SK-N-MC (cell line): Measurements from ENCODE around the gene PRKAR2B.

Experiments used
- DNase-seq: peaks from one replicate; pipeline ENCODE4 v3.0.0-alpha.2; 2011; ENCODE audit warnings: low read depth, low spot score
- H3K27ac ChIP-seq: fragments of 200-600 bp; sonication (generic); 2 replicates; pipeline ENCODE4 v1.5.1; 2016; ENCODE audit warnings: mixed run types
- H3K36me3 ChIP-seq: fragments of 200-600 bp; sonication (generic); 2 replicates; pipeline ENCODE4 v1.6.1; 2017; ENCODE audit warnings: antibody characterized with exemption, low read length, mixed read lengths; ENCODE audit not compliant: insufficient read depth
- H3K4me3 ChIP-seq: fragments of 200-600 bp; sonication (generic); 2 replicates; pipeline ENCODE4 v1.5.1; 2016
- H3K9ac ChIP-seq: fragments of 200-600 bp; sonication (generic); 2 replicates; pipeline ENCODE4 v1.8.0; 2017; ENCODE audit warnings: mixed run types, mixed read lengths; ENCODE audit not compliant: insufficient read length
- H3K9me3 ChIP-seq: fragments of 200-600 bp; sonication (generic); 2 replicates; pipeline ENCODE4 v1.6.1; 2017; ENCODE audit warnings: low read depth, mild to moderate bottlenecking, antibody characterized with exemption, low read length, moderate library complexity, mixed read lengths
- EZH2 ChIP-seq: fragments of 200-600 bp; sonication (generic); IDR thresholded peaks from one replicate; pipeline ENCODE4 v1.6.1; 2017; ENCODE audit warnings: antibody characterized with exemption
- FOXP2 ChIP-seq: optimal IDR thresholded peaks from 2 replicates; pipeline ENCODE3; 2011; ENCODE audit warnings: mild to moderate bottlenecking, moderate library complexity; ENCODE audit not compliant: insufficient read depth; ENCODE audit errors: extremely low read length, control extremely low read depth
- POLR2AphosphoS5 ChIP-seq: IDR thresholded peaks from 2 replicates; pipeline ENCODE4 v1.6.1; 2012; ENCODE audit warnings: mild to moderate bottlenecking, low read depth, low read length, borderline replicate concordance

PRKAR2B gene

GRCh38 chr7:107170051-107170915 lies 125.8 kb downstream of the PRKAR2B start:
- TF ChIP-seq POLR2AphosphoS5: no peak
- no peak for TF ChIP-seq EZH2
- no peak for TF ChIP-seq FOXP2

DNA sequence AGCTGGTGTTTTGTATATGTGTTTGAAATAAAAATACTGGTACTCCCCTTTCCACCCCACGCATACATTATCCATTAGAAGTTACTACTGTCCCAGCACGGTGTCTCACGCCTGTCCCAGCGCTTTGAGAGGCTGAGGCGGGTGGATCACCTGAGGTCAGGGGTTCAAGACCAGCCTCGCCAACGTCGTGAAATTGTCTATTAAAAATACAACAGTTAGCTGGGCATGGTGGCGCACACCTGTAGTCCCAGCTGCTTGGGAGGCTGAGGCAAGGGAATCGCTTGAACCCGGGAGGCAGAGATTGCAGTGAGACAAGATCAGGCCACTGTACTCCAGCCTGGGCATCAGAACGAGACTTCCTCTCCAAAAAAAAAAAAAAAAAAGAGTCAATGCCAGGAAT lies 127.0 kb downstream of the PRKAR2B start:
- H3K27ac ChIP-seq: no peak overlapping the region
- no peak for DNase-seq
- no peaks in the 10 kb centered on the region for H3K9me3 ChIP-seq
- H3K36me3 ChIP-seq: no peaks in the 10 kb centered on the region
- TF ChIP-seq EZH2 (no peak), FOXP2 (no peak), POLR2AphosphoS5 (no peak)
- H3K4me3 ChIP-seq: no peak overlapping the region
- H3K9ac ChIP-seq: no peak overlapping the region

More at GRCh38 chr7:107170051-107170915, 125.8 kb downstream of the PRKAR2B start:
- H3K4me3 ChIP-seq: peak overlapping the region; percentile 91
- H3K9ac ChIP-seq: peak overlapping the region; percentile 86
- H3K36me3 ChIP-seq: no peaks in the 10 kb centered on the region
- no peak for DNase-seq
- H3K27ac ChIP-seq: peak overlapping the region; percentile 87
- no peaks in the 10 kb centered on the region for H3K9me3 ChIP-seq

DNA sequence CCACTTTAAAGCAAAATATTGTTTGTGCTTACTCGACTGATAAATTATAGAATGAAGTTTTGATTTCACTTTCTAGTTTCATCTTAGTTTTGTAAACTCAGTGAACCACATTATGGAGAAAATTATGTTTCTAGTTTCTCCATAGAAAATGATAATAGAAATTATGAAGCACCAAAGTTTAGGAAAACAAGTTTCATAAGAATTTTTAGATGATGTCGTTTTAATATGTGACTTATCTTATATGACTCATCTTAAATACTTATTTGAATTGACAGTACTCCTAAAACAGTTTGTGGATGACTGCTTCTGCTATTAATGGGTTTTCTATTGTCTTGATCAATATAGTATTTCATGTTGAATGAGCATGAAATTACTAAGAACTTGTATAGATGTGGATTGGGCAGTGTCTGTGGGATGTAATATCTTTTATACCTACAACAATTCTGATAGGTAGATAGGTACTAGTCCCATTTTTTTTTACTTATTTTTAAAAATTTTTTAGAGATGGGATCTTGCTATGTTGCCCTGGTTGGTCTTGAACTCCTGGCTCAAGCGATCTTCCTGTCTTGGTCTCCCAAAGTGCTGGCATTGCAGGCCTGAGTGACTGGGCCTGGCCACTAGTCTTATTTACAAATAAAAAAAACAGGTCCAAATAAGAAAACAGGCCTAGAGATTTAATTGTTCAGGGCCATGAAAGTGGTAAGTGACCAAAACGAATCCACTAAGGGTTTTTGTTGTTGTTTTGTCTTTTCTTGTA lies 127.9 kb downstream of the PRKAR2B start:
- H3K4me3 ChIP-seq: no peak overlapping the region
- H3K9me3 ChIP-seq: no peaks in the 10 kb centered on the region
- no peak for TF ChIP-seq EZH2
- TF ChIP-seq POLR2AphosphoS5: no peak
- no peak for TF ChIP-seq FOXP2
- no peak overlapping the region for H3K9ac ChIP-seq
- no peak for DNase-seq
- no peaks in the 10 kb centered on the region for H3K36me3 ChIP-seq
- H3K27ac ChIP-seq: no peak overlapping the region

DNA sequence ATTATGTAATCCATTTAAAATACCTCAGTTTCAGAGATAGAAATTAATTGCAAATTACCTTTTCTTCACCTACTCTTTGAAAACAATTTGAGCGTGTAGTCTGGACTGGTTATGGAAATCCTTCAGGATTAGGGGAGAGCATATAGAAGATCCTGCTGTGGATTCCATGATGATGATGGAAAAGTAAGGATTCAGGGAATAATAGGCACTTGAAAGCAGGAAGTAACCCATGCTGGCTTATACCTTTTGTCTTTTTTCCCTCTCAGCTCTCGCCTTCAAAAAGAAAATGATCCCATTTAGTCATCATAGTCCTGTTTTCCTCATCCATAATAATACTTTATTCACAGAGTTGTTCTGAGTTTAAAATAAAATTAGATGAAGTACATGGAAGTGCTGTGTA lies 128.7 kb downstream of the PRKAR2B start:
- Histone ChIP-seq H3K9ac (no peak overlapping the region), H3K4me3 (no peak overlapping the region), H3K36me3 (no peaks in the 10 kb centered on the region), H3K9me3 (no peaks in the 10 kb centered on the region), H3K27ac (0 out of 2 replicates have a peak overlapping the region, but pooled peaks have one; percentile 12)
- DNase-seq: no peak
- TF ChIP-seq POLR2AphosphoS5: no peak
- no peak for TF ChIP-seq EZH2
- TF ChIP-seq FOXP2: no peak

GRCh38 chr7:107173691-107174406 lies 129.3 kb downstream of the PRKAR2B start:
- no peak for DNase-seq
- Histone ChIP-seq H3K9ac (no peak overlapping the region), H3K9me3 (no peaks in the 10 kb centered on the region), H3K36me3 (no peaks in the 10 kb centered on the region), H3K4me3 (no peak overlapping the region), H3K27ac (0 out of 2 replicates have a peak overlapping the region, but pooled peaks have one; percentile 12)
- no peak for TF ChIP-seq FOXP2
- no peak for TF ChIP-seq POLR2AphosphoS5
- TF ChIP-seq EZH2: no peak

DNA sequence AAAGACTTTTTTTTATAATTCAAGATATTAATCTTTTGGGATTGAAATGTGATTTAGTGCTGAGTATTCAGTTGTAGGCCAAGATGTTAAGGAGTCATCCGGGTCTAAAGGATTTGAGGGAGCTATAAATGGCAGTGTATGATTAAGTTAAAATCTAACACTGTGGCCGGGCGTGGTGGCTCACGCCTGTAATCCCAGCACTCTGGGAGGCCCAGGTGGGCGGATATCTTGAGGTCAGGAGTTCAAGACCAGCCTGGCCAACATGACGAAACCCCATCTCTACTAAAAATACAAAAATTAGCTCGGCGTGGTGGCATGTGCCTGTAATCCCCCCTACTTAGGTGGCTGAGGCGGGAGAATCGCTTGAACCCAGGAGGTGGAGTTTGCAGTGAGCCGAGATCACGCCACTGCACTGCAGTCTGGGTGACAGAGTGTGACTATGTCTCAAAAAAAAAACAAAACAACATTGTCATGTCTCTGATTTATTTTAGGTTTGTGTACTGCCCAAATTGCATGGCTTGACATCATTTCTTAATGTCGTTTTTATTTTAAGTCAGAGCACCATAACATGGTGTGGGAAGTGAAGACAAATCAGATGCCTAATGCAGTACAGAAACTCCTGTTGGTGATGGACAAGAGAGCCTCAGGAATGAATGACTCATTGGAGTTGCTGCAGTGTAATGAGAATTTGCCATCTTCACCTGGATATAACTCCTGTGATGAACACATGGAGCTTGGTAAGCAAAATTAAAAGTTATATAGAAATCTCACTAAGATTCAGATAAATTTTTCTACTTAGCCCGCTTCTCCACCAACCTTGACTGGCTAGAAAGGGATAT lies 135.0 kb downstream of the PRKAR2B start:
- H3K9ac ChIP-seq: no peak overlapping the region
- TF ChIP-seq POLR2AphosphoS5: no peak
- no peak for TF ChIP-seq EZH2
- no peak for TF ChIP-seq FOXP2
- no peak for DNase-seq
- no peak overlapping the region for H3K4me3 ChIP-seq
- H3K36me3 ChIP-seq: peaks cover 16% of the 10 kb centered on the region
- H3K27ac ChIP-seq: peak overlapping the region; percentile 33; the same call in 1 of the 2 replicates
- no peaks in the 10 kb centered on the region for H3K9me3 ChIP-seq

GRCh38 chr7:107180378-107180777 lies 135.9 kb downstream of the PRKAR2B start:
- Histone ChIP-seq H3K4me3 (no peak overlapping the region), H3K36me3 (peaks cover 16% of the 10 kb centered on the region), H3K9ac (no peak overlapping the region), H3K27ac (peak overlapping the region; percentile 33), H3K9me3 (no peaks in the 10 kb centered on the region)
- no peak for DNase-seq
- no peak for TF ChIP-seq POLR2AphosphoS5
- TF ChIP-seq FOXP2: no peak
- no peak for TF ChIP-seq EZH2
